ENCODE data around the gene RBM42. TPM values are rescaled to one million over a fixed set of nuclear protein-coding genes. Genes with fewer than 3 reads are reported as not detected.
"Not testable (repeated sequence)": the region's sequence is repeated elsewhere in the genome, so short reads cannot be mapped to it uniquely, and the experiment has no call there.

The RBM42 gene, protein sequence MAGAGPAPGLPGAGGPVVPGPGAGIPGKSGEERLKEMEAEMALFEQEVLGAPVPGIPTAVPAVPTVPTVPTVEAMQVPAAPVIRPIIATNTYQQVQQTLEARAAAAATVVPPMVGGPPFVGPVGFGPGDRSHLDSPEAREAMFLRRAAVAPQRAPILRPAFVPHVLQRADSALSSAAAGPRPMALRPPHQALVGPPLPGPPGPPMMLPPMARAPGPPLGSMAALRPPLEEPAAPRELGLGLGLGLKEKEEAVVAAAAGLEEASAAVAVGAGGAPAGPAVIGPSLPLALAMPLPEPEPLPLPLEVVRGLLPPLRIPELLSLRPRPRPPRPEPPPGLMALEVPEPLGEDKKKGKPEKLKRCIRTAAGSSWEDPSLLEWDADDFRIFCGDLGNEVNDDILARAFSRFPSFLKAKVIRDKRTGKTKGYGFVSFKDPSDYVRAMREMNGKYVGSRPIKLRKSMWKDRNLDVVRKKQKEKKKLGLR
- 10 to 100 TPM; 57.9 to 94.9 (median 60.8) TPM for polyA plus RNA-seq (ENCODE audit: insufficient read length in 4 of 4)

DNA sequence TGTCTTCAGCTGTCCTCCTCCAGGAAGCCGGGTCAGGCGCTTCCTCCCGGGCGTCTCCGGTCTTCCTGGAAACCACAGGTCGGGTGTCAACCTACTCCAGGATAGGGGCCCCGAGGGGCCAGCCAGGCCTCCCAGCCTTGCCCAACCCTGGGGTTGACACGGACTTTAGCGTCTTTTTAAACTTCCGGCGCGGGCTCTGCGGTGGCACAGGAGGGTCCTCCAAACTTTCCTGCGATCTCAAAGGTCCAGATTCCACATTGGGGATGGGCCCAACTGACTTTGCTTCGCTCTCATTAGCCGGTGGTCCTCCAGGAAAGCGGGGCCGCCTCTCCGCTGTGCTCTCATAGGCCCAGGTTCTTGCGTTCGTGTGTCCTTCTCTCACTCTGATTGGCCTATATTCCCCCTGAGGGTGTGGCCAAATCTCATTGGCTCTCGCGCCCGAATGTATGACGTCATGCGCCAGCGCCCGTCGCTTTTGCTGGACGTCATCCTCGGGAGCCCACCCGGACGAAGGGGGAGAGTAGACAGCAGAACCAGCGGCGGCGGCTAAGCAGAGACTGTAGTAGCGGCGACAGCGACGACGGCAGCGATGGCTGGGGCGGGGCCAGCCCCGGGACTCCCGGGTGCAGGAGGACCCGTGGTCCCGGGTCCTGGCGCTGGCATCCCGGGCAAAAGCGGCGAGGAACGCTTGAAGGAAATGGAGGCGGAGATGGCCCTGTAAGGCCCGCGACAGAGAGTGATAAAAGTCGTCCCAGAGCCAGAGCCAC, at the start of gene RBM42:
Gene RBM42 (plus strand): TSS at position 472 of the 767 bp plus-strand sequence. CDS start 118 bp downstream, at position 590.
- peak; percentile 98 to 99 (median 98) for DNase-seq (ENCODE audit: low read depth in 4 of 4, low spot score in 3 of 4)

DNA sequence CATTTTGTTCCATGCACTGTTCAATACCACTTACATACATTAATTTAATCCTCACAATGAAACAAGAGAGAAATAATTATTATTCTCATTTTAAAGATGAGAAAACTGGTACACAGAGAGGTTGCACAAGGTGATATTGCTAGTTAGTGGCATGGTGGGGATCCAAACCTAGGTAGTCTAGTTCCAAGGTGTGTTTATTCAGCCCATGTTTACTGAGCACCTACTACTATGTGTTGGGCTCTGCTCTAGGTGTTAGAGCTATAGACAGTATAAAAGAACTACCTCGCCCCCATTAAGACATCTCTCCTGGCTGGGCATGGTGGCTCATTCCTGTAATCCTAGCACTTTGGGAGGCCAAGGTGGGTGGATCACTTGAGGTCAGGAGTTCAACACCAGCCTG, 46.1 kb upstream of the RBM42 start:
- DNase-seq (ENCODE audit: low read depth in 4 of 4, low spot score in 3 of 4): no peak

DNA sequence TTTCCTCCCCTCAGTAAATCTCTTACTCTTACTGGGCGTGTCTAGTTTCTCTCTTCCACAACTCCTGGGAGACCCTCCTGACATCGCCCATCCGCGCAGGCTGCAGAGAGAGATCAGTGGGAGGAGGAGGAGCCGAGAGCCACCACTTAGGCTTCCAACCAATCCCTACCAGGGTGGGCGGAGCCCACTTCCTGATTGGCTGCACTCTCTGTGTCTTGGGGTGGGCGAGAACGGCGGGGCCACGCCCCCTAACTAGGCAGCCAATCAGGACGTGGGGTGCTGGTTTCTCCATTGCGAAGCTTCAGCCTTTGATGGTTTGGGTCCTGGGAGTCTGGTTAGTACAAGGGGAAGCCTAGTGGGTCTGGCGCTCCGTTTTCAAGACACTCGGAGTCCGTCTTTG, 43.0 kb upstream of the RBM42 start, which contains the start of gene PMIS2:
Gene PMIS2 (plus strand): TSS at position 326 of the 400 bp plus-strand sequence. CDS start 87 bp downstream, outside the sequence.
- no peak for DNase-seq (ENCODE audit: low read depth in 4 of 4, low spot score in 3 of 4)

DNA sequence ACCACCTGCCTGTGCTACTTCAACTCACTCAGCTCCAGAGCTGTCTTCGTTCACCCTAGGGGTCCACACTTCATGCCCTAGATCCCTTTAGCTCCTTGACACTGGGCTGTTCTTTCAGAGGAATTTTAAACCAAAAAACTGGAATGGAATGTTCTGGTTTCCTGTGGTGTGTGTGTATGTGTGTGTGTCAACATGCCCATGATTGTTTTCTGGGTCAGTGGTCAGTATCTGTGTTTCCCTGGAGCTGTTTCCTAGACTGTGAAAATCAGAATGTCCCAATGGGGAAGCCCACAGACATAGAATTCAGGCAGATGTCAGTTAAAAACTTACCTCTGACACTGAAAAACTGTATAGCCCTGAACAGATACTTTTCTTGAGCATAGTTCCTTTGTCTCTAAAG, 41.5 kb upstream of the RBM42 start:
- DNase-seq (ENCODE audit: low read depth in 4 of 4, low spot score in 3 of 4): no peak

DNA sequence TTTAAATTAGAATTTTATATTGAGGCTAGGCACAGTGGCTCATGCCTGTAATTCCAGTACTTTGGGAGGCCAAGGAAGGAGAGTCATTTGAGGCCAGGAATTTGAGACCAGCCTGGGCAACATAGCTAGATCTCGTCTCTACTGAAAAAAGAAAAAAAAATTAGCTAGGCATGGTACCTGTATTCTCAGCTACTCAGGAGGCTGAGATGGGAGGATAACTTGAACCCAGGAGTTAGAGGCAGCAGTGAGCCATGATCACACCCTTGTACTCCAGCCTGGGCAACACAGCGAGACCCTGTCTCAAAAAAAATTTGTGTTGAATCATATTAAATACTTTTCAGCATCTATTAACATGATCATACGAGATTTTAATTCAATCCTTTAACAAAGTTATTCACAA, 38.0 kb upstream of the RBM42 start:
- no peak for DNase-seq (ENCODE audit: low read depth in 4 of 4, low spot score in 3 of 4)

DNA sequence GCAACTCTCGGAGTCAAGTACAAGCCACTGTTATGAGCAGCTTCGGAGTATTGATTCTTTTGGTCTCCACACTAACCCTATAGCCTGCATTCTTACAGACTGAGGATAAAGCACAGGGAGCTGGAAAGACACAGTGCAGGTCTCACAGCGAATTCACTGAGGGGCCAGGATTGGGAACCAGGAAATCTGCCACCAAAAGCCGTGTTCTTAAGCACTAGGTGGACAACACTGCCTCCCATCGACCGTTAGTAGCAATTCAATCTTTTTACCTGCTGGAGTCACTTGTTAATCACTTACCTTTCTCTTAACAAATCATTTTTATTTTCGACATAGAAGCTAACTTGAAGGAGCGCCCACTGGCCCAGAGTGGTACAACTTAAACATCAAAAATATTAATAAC, 36.6 kb upstream of the RBM42 start:
- DNase-seq (ENCODE audit: low read depth in 4 of 4, low spot score in 3 of 4): peak in 2 of 4 donors; percentile 13 to 24

DNA sequence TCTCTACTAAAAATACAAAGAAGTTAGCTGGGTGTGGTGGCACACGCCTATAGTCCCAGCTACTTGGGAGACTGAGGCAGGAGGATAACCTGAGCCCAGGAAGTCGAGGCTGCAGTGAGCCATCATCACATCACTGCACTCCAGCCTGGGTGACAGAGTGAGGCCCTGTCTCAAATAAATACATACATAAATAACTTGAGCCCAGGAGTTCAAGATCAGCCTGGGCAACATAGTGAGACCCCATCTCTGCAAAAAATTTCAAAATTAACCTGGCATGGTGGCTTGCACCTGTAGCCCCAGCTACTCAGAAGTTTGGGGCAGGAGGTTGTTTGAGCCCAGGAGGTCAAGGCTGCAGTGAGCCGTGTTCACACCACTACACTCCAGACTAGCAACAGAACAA, 33.8 kb upstream of the RBM42 start:
- not testable (repeated sequence) for DNase-seq (ENCODE audit: low read depth in 4 of 4, low spot score in 3 of 4)

DNA sequence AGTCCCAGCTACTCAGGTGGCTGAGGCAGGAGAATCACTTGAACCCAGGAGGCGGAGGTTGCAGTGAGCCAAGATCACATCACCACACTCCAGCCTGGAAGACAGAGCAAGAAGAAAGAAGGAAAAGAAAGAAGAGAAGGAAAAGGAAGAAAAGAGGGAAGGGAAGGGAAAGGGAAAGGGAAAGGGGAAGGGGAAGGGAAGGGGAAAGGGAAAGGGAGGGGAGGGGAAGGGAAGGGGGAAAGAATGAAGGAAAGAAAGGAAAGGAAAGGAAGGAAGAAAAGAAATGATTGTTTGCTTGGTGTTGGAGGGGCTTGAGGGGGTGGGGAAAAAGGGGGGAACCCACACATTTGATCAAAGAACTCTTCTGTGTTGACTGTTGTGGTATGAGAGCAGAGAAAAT, 32.9 kb upstream of the RBM42 start:
- no peak for DNase-seq (ENCODE audit: low read depth in 4 of 4, low spot score in 3 of 4)

DNA sequence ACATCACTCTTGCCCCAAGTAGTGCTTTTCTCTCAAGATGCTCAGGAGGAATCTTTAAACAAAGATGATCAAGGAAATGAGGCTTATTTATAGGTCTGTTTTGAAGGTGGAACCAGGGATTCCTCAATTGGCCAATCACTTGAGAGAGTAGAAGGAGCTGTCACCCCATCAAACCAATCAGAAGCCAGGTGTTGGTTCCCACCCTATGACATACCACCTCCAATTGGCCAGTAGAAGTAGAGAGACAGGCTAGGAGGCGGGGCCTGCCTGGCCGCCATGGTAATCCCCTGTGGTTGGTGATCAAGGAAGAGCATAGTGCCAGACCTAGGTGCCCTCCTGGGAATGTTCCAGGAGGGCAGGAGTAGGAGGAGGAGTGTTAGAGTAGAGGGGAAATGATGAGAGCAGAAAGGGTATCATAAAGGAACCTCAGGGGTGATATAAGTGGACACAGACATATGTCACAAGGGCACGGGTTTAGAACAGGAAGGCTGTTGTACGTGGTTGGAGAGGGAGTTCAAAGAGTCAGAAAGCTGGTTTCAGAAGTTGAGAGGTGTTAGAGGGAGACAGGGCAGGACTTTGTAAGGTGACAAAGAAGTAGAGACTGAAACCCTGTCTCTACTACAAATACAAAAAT, 32.4 kb upstream of the RBM42 start:
- no peak for DNase-seq (ENCODE audit: low read depth in 4 of 4, low spot score in 3 of 4)

DNA sequence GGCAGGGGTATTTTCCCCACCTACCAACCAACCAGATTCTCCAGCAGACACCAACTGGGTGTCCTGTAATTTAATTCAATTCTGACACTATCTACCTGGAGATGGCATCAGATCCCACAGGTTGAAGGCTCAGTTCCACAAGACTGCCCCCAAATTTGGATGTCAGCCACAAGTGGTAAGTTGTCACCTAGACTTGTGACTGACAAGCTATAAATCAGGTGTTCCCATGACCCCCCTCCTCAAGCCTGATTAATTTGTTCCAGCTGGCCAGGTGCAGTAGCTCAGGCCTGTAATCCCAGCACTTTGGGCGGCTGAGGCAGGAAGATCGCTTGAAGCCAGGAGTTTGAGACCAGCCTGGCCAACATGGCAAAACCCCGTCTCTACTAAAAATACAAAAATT, 26.9 kb upstream of the RBM42 start:
- DNase-seq (ENCODE audit: low read depth in 4 of 4, low spot score in 3 of 4): no peak

DNA sequence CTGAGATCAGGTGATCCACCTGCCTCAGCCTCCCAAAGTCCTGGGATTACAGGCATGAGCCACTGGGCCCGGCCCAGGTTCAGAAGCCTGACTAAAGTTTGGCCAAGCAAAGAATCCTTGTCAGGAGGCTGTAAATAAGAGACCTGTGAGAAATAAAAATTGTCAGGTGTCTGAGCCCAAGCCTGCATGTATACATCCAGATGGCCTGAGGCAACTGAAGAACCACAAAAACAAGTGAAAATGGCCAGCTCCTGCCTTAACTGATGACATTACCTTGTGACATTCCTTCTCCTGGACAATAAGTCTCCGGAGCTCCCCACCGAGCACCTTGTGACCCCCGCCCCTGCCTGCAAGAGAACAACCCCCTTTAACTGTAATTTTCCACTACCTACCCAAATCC, 24.4 kb upstream of the RBM42 start:
- DNase-seq (ENCODE audit: low read depth in 4 of 4, low spot score in 3 of 4): not testable (repeated sequence)

DNA sequence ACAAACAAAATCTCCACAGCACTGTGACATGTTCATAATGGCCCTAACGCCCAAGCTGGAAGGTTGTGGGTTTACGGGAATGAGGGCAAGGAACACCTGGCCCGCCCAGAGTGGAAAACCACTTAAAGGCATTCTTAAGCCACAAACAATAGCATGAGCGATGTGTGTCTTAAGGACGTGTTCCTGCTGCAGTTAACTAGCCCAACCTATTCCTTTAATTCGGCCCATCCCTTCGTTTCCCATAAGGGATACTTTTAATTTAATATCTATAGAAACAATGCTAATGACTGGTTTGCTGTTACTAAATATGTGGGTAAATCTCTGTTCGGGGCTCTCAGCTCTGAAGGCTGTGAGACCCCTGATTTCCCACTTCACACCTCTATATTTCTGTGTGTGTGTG, 21.7 kb upstream of the RBM42 start:
- DNase-seq (ENCODE audit: low read depth in 4 of 4, low spot score in 3 of 4): not testable (repeated sequence)

DNA sequence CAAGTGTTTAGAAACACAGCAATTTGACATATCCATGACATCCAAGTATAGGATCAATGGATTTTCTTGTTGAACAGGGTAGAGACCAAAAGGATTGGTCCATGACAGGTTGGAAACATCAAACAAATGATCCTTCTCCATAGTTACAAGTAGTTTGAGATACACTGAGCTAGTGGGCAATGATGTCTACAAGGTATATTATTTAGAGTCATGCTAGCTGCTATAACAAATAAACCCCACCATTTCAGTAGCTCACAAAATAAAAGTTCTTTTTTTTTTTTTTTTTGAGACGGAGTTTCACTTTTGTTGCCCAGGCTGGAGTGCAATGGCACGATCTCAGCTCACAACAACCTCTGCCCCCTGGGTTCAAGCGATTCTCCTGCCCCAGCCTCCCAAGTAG, 21.2 kb upstream of the RBM42 start:
- no peak for DNase-seq (ENCODE audit: low read depth in 4 of 4, low spot score in 3 of 4)

DNA sequence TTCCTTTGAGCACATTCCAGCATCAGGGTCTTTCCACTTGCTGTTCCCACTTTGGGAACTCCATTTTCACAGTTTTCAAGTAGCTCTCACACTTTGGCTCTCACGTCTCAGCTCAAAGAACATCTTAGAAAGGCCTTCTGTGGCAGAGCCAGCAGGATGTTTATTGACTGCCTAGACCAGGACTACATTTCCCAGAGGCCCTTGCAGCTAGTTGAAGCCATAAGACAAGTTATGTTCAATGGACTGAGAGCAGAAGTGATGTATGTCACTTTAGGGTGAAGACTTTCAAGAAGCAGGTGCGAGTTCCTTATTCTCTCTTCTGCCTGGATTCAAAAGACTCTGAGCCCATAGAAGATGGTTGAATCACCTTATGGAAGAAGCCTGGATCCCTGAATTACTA, 20.6 kb upstream of the RBM42 start:
- no peak for DNase-seq (ENCODE audit: low read depth in 4 of 4, low spot score in 3 of 4)

DNA sequence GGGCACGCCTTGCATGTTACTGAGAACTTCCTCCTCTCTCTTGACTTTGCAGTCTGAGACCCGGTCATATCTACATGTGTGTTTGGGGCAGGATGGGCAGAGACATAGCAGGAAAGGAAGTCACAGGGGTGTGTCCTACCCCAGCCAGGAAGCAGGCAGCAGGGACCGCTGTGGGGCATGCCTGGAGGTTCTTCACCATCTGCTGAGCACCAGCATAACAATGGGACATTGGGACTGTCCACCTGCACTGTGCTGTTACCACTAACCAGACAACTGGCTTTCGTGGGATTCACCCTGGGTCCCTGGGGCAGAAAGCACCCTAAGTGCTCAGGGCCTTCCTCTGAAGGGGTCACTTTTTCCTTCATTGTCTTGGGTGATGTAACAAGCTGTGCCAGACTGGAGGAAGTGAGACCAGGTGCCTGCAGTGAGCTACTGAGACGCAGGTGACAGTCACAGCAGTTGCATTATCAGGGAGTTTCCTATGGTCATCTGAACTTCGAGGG, 18.9 kb upstream of the RBM42 start:
- no peak for DNase-seq (ENCODE audit: low read depth in 4 of 4, low spot score in 3 of 4)

DNA sequence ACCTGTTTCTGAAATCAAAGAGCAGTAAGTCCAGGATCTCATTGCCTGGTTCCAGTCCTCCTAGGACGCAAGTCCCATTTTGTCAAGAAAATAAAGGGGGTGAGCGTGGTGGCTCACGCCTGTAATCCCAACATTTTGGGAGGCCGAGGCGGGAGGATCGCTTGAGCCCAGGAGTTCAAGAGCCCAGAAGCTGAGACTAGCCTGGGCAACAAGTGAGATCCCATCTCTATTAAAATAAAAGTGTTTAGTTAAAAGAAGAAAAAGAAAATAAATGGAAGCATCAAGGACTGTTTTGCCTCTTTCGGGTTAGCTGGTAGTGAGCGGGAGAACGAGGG, 16.6 kb upstream of the RBM42 start:
- DNase-seq (ENCODE audit: low read depth in 4 of 4, low spot score in 3 of 4): no peak

DNA sequence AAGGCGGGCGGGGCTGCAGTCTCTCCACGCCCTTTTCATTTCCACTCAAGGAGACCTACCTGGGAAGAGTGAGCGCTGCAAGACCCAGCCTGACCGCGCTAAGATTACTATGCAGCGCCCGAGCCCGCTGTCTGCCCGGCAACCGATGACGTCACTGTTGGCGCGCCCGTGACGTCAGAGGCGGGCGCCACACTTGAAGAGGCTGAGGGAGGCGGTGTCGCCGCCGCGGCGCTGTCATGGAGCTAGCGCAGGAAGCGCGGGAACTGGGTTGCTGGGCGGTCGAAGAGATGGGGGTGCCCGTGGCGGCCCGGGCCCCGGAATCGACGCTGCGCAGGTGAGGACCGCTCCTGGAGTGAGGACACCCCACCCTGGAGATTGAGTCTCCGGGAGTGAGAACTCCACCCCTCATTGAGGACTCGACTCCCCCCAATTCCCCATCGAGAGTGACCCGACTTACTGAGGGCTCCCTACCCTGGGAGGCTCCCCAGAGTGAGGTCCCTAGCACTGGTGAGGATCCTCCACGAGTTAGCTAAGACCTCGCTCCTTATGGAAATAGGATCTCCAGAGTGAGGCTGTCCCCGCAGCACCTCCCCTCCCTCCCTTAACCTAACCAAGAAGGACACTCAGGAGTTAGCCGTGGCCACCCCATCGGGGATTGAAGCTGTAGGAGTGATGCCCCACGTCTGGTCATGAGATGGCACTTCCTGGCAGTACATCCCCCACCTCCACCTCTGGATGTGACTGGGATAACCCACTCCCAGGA, 16.1 kb upstream of the RBM42 start, which contains the start of gene HAUS5:
Gene HAUS5 (plus strand): TSS at position 177 of the 763 bp plus-strand sequence. CDS start 60 bp downstream, at position 237.
- peak; percentile 81 to 95 (median 88) for DNase-seq (ENCODE audit: low read depth in 4 of 4, low spot score in 3 of 4)

DNA sequence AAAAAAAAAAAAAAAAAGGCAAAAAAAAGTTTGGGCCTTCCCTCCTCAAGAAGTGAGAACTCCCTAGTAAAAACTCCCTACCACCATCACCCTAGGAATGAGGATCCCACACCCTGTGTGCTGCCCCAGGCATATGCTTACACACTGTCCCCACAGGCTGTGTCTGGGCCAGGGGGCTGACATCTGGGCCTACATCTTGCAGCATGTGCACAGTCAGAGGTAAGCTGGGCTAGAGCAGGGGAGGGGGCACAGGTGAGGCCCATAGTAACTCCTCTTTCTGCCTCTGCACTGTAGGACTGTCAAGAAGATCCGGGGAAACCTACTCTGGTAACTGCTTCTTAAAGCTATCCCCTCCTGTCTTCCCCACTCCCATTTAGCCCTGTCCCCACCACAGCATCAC, 15.3 kb upstream of the RBM42 start:
- DNase-seq (ENCODE audit: low read depth in 4 of 4, low spot score in 3 of 4): no peak

DNA sequence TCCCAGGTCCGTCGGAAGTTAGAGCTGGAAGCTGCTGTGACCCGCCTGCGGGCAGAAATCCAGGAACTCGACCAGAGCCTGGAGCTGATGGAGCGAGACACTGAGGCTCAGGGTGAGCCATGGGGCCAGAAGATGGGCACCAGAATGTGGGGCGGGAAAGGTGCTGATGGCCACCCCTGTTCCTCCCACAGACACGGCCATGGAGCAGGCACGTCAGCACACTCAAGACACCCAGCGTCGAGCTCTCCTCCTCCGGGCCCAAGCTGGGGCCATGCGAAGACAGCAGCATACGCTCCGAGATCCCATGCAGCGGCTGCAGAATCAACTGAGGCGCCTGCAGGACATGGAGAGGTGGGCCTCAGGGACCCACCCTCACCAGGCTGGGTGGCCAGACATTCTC, 13.8 kb upstream of the RBM42 start:
- no peak for DNase-seq (ENCODE audit: low read depth in 4 of 4, low spot score in 3 of 4)

DNA sequence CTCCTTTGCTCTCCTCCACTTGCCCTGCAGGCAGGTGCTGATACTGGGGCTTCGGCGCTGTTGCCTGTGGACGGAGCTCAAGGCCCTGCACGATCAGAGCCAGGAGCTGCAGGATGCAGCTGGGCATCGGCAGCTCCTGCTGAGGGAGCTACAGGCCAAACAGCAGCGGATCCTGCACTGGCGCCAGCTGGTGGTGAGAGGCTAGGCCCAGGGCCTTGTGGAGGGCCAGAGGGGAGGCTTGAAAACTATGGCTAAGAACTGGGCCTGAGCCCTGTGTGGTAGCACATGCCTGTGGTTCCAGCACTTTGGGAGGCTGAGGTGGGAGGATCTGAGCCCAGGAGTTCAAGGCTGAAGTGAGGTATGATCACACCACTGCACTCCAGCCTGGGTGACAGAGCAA, 10.0 kb upstream of the RBM42 start:
- DNase-seq (ENCODE audit: low read depth in 4 of 4, low spot score in 3 of 4): no peak
